Thyroid gland (tissue), 4 donors: ENCODE data around the gene THOC1. TPM values are rescaled to one million over a fixed set of nuclear protein-coding genes. Genes with fewer than 3 reads are reported as not detected.

Experiments used
- DNase-seq, 2 donors: peaks; one replicate each; pipeline ENCODE4 v3.0.0-alpha.2; 2019
- H3K27ac ChIP-seq, 3 donors: fragments of 200-600 bp; sonication (generic); 1 replicate in 2 of 3; 2 replicates in 1 of 3; pipeline ENCODE4 v1.5.1; 2016 to 2019; ENCODE audit warnings: mild to moderate bottlenecking in 1 of 3, moderate library complexity in 1 of 3
- H3K27me3 ChIP-seq: fragments of 200-600 bp; sonication (generic); one replicate; pipeline ENCODE4 v1.5.1; 2019
- H3K36me3 ChIP-seq, 2 donors: fragments of 200-600 bp; sonication (generic); one replicate each; pipeline ENCODE4 v1.5.1; 2016 to 2019
- H3K4me1 ChIP-seq, 2 donors: fragments of 200-600 bp; sonication (generic); one replicate each; pipeline ENCODE4 v1.5.1; 2017 to 2019
- H3K4me3 ChIP-seq, 3 donors: fragments of 200-600 bp; sonication (generic); replicated peaks in 1 of 3; 1 replicate in 2 of 3; 2 replicates in 1 of 3; pipeline ENCODE4 v1.5.1; 2016; ENCODE audit warnings: mild to moderate bottlenecking in 1 of 3
- H3K9me3 ChIP-seq: fragments of 200-600 bp; sonication (generic); one replicate; pipeline ENCODE4 v1.5.1; 2017
- CTCF ChIP-seq, 6 experiments: fragments of 200-600 bp in 3 of 6; fragments of 450-650 bp in 3 of 6; sonication (generic) in 3 of 6; IDR thresholded peaks; one replicate each; pipeline ENCODE4 v1.5.1; 2016 to 2019; ENCODE audit warnings: antibody characterized with exemption in 6 of 6, mild to moderate bottlenecking in 2 of 6, inconsistent platforms in 1 of 6, moderate library complexity in 1 of 6
- POLR2A ChIP-seq, 2 donors: fragments of 450-650 bp; IDR thresholded peaks; one replicate each; pipeline ENCODE4 v1.6.1; 2017; ENCODE audit warnings: antibody characterized with exemption in 2 of 2, mild to moderate bottlenecking in 2 of 2, moderate library complexity in 1 of 2
- WGBS, 2 donors: methylation state at CpG; one replicate each; pipeline ENCODE4 v1.1.5; 2017; 5-methylcytosine and 5-hydroxymethylcytosine counted together
- intact Hi-C: fragments of 100-400 bp; cut with DNase I; formaldehyde crosslinking; loops from one replicate; pipeline ENCODE4 v1.15.1; 2023
- total RNA-seq, 4 donors: library from RNA; depleted of rRNA; stranded (reverse); fragments of >200 nt; gene quantifications; one replicate each; pipeline ENCODE4 v1.2.3, GENCODE V29; 2016

The THOC1 gene
- total RNA-seq, 4 donors from 2014 or later, result 56.9 to 111 (median 71.9) TPM

DNA sequence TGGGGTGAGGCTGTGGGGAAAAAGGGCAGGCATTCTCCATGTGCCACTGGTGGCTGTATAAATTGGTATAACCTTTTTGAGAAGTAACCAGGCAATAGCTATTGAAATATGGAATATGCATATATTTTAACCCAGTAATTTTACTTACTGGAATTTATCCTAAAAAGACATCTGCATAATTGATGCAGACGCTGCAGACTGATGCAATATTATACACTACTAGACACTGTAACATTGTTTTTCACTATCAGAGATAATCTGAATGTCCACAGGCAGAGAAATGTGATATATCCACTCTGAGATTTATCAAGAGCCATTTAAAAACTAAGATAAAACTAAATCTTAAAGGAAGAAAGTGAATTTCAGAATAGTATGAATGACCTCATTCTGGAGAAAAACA, 14.7 kb downstream of the THOC1 start:
- DNase-seq, result no peak
- 98% methylated on average over 1 of the region's 1 CpG for WGBS, 2 donors
- no peak overlapping the region for H3K27ac ChIP-seq
- H3K4me3 ChIP-seq, result no peak overlapping the region
- TF ChIP-seq CTCF (IDR thresholded peaks at IDR 0.05) (no peak), POLR2A (IDR thresholded peaks at IDR 0.05) (no peak)
- no peaks in the 10 kb centered on the region for H3K9me3 ChIP-seq
- H3K4me1 ChIP-seq, result no peaks in the 10 kb centered on the region
- H3K36me3 ChIP-seq, result peaks cover 37 to 42% of the 10 kb centered on the region in 2 donors
- H3K27me3 ChIP-seq, result no peaks in the 10 kb centered on the region
- intact Hi-C loops, result no loop called here

- WGBS, 2 donors, result 97 to 98% methylated on average over 5 of the region's 5 CpGs
- no peak for DNase-seq
- Histone ChIP-seq H3K36me3 (peaks cover 38 to 50% of the 10 kb centered on the region in 2 donors), H3K27ac (no peak overlapping the region), H3K4me1 (no peaks in the 10 kb centered on the region), H3K4me3 (no peak overlapping the region), H3K27me3 (no peaks in the 10 kb centered on the region), H3K9me3 (no peaks in the 10 kb centered on the region)
- TF ChIP-seq POLR2A (IDR thresholded peaks at IDR 0.05) (no peak), CTCF (IDR thresholded peaks at IDR 0.05) (no peak)
- intact Hi-C loops, result no loop called here
Measured at GRCh38 chr18:251572-251971, 16.3 kb downstream of the THOC1 start.

DNA sequence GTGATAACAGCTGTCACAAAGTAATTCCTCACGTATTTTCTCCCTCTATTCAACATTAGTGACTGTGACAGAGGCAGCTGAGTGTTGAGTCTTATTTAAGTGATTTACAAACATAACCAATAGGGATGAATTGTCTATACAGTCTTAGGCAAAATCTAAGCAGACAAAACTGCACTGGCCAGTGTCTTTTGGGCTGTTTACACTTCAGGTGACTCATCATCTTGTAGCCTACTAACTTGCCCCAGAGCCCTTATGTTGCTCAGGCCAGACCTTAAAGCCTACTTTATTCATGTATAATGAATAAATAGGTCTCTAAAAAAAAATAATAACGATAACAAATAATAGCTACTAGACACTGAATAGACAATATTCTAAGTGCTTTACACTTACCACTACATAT, 17.2 kb downstream of the THOC1 start:
- Histone ChIP-seq H3K27me3 (no peaks in the 10 kb centered on the region), H3K4me3 (no peak overlapping the region), H3K9me3 (no peaks in the 10 kb centered on the region), H3K36me3 (peaks cover 32 to 43% of the 10 kb centered on the region in 2 donors), H3K4me1 (no peaks in the 10 kb centered on the region), H3K27ac (no peak overlapping the region)
- no peak for DNase-seq
- TF ChIP-seq CTCF (IDR thresholded peaks at IDR 0.05) (no peak), POLR2A (IDR thresholded peaks at IDR 0.05) (no peak)
- intact Hi-C loops, result no loop called here
- WGBS, 2 donors, result 99% methylated on average over 2 of the region's 2 CpGs

- peaks cover 36 to 38% of the 10 kb centered on the region in 2 donors for H3K36me3 ChIP-seq
- H3K4me3 ChIP-seq, result no peak overlapping the region
- no peaks in the 10 kb centered on the region for H3K27me3 ChIP-seq
- TF ChIP-seq POLR2A (IDR thresholded peaks at IDR 0.05) (no peak), CTCF (IDR thresholded peaks at IDR 0.05) (no peak)
- 96 to 97% methylated on average over 4 of the region's 4 CpGs for WGBS, 2 donors
- no peaks in the 10 kb centered on the region for H3K9me3 ChIP-seq
- intact Hi-C loops, result no loop called here
- no peak overlapping the region for H3K27ac ChIP-seq
- H3K4me1 ChIP-seq, result no peaks in the 10 kb centered on the region
- DNase-seq, result no peak
Measured at GRCh38 chr18:248053-248452, 19.8 kb downstream of the THOC1 start.

GRCh38 chr18:245282-245847, 22.5 kb downstream of the THOC1 start:
- DNase-seq, result no peak
- no peak for TF ChIP-seq CTCF (IDR thresholded peaks at IDR 0.05)
- no peak for TF ChIP-seq POLR2A (IDR thresholded peaks at IDR 0.05)
- Histone ChIP-seq H3K4me1 (no peaks in the 10 kb centered on the region), H3K36me3 (peaks cover 20 to 21% of the 10 kb centered on the region in 2 donors), H3K27me3 (no peaks in the 10 kb centered on the region), H3K27ac (no peak overlapping the region), H3K4me3 (no peak overlapping the region), H3K9me3 (no peaks in the 10 kb centered on the region)
- WGBS, 2 donors, result 97 to 99% methylated on average over 2 of the region's 2 CpGs
- intact Hi-C loops, result no loop called here
